SKM-1 (cell line): ENCODE data around the gene GPI.
"Not testable (repeated sequence)": the region's sequence is repeated elsewhere in the genome, so short reads cannot be mapped to it uniquely, and the experiment has no call there.

Experiments
- DNase-seq: peaks from one replicate; lab custom pipeline; 2025; ENCODE audit not compliant: unreplicated experiment; lab: John Stamatoyannopoulos, UW

GPI gene

DNA sequence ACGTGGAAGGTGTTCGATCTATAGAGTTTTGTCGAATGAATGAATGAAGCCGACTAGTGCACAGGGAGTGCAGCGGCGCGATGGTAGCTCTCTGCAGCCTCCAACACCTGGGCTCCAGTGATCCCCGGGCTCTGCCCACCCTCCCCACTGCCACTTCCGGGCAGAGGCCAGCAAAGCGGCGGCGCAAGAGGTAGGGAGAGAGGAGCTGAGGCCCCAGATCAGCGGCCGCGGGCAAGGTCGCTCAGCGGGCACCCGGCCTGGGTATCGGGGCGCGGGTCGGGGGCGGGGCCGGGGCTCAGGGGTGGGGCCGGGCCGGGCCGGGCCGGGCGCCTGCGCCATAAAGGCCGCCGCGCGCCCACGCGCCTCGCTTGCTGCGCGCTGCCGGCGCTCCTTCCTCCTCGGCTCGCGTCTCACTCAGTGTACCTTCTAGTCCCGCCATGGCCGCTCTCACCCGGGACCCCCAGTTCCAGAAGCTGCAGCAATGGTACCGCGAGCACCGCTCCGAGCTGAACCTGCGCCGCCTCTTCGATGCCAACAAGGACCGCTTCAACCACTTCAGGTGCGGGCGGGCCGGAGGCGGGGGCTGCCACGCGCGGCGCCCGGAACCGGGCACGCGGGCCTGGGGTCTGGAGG lies at the start of gene GPI:
GPI (plus strand) TSS at position 367 of the 633 bp plus-strand sequence; CDS start at position 438, 71 bp downstream.
- peak; percentile 43 for DNase-seq

GRCh38 chr19:34316247-34316646 lies 48.7 kb upstream of the GPI start:
- no peak for DNase-seq

DNA sequence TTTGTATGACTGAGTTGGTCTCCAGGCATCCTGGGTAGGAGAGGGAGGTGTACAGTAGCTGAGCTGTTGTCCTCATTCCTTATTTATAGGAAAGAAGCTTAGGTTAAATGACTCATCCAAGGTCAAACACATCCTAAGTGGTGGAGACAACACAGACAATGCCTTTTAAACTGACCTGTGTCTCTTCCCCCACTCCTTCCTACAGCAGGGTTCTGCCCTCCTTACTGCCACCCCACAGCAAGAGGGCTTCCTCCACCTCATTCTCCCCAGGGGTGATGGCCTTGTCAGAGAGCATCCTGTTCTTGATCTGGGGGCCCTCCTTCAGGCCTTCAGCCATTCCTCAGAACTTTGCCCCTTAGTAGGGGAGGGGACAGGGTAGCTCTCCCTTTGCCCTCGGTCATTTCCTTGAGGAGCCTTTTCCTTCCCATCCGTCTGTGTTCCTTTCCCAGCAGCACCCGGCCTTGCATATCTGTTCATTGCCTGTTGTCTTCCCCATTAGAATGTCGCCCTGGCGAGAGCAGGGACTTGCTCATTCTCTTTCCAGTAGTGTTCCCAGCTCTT lies 48.2 kb upstream of the GPI start:
- DNase-seq: no peak

DNA sequence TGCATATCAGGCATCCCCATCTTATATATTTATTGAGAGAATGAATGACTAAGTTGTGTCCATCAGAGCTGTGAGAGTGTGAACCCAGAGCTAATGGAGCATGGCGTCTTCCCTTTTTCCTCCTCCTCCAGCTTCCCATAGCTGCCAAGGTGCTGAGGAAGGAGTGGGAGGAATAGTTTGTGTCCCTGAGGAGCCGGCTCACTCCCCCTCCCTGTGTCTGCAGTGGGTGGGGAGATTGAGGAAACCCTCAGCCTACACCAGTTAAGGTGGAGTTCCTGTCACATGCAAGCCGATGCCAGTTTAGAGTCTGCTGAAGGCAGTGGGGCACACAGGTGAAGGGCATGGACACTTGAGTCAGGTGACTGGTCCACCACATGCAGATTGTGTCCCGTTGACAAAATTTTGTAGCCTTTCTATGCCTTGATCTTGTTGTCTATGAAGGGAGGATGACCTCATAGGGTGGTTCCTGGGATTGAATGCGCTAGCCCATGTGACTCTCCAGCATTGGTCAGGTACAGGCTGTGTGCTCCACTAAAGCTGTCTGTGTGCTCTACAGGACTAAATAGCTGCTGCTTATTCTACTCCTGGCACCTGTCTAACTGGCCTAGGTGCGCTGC lies 47.6 kb upstream of the GPI start:
- no peak for DNase-seq

DNA sequence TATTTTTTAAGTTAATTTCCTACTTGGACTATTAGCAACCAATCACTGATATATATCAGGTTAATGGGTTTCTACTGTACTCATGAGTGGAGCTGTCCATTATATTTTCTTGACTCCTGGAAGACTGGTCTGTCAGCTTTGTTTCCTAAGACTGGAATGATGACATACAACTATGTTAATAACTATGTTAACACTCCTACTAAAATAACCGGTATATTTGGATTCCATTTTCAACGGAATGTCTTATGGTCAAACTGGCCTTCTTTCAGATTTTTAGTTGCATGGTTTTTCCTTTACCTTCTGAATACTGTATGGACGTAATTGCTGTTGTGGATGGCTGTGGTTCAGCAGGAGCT lies 45.8 kb upstream of the GPI start:
- DNase-seq: no peak

DNA sequence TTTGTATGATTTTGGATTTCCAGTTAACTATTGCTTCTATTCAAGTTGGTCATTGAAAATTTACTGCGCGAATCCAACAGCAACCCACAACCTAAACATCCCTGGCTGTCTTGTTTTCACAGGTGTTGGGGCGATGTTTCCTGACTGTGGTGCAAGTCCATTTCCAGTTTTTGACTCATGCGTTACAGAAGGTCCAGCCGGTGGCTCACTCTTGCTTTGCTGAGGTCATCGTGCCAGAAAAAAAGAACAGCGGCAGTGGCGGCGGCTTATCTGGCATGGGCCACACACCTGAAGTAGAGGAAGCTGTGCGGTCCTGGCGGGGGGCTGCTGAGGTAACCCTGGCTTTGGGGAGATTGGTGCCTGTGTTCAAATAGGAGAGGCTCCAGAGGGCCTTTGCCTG lies 45.2 kb upstream of the GPI start:
- DNase-seq: no peak

GRCh38 chr19:34320277-34320676 lies 44.7 kb upstream of the GPI start:
- DNase-seq: no peak

- no peak for DNase-seq
Measured at GRCh38 chr19:34321735-34322134, 43.3 kb upstream of the GPI start.

DNA sequence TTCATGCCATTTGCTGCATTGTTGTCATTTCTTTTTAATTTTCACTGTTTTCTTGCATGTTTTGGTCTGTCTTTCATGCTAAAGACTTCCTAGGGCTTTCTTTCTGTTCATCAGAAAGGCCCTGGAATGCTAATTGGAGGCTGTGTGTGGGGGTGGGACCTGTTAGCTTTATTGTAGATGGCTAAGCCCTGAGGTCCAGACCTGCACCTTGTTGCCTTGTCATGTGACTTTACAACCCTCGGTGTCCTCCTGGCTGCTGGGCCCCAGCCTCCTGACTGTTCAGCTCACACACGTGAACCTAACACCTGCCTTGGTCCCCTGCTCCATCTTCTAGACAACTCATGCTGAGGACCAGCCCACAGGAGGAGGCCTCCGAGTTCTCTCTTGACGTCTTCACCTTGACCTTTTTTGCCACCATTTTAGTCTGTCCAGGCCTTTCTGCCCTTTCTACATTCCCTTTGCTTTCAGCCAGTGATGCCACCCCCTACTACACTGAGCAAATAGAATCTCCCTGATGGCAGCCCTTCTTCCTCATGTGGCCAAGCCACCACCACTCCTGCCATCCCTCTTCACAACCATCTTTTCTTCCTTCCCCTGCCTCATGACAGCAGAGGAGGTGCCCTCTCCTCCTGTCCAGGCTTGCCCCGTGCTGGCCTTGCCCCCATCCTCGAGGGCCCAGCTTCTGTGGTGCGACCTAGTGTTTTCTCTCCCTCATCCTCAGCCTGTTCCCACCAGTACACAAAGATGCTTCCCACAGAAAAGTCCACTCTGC lies 41.4 kb upstream of the GPI start:
- DNase-seq: no peak

DNA sequence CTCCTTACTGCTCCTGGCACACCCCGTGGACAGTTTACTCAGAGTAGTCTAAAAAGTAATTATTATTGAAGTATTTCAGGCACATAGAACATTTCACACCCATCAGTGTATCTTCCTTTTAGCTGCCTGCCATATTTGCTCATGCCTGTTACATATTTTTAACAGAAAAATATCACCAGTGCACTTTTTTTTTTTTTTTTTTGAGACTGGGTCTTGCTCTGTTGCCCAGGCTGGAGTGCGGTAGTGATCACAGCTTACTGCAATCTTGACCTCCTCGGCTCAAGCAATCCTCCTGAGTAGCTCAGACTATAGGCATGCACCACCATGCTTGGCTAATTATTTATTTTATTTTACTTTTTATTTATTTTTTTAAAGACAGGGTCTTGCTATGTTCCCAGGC lies 40.7 kb upstream of the GPI start:
- no peak for DNase-seq

- no peak for DNase-seq
Measured at GRCh38 chr19:34325181-34325580, 39.8 kb upstream of the GPI start.

GRCh38 chr19:34325981-34326787 lies 38.8 kb upstream of the GPI start:
- DNase-seq: no peak

DNA sequence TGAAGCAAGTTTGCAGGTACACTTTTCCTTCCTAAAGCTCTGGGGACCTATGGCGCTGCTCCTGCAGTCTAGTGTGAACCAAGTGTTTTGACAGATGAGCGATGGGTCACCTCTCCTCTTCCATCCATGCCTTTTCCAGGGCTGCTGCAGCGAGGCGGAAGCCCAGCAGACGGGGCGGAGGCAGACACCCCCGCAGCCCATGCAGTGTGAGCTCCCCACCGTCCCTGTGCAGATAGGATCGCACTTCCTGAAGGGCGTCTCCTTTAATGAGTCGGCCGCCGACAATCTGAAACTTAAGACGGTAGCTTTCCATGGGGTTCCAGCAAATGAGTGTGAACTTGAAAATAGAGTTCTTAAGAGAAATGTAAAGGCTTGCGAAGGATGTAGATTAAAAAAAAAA lies 37.1 kb upstream of the GPI start:
- no peak for DNase-seq

GRCh38 chr19:34328982-34329381 lies 36.0 kb upstream of the GPI start:
- DNase-seq: no peak

- DNase-seq: no peak
Measured at GRCh38 chr19:34330116-34330515, 34.9 kb upstream of the GPI start.

- not testable (repeated sequence) for DNase-seq
Measured at GRCh38 chr19:34330596-34330995, 34.4 kb upstream of the GPI start.

DNA sequence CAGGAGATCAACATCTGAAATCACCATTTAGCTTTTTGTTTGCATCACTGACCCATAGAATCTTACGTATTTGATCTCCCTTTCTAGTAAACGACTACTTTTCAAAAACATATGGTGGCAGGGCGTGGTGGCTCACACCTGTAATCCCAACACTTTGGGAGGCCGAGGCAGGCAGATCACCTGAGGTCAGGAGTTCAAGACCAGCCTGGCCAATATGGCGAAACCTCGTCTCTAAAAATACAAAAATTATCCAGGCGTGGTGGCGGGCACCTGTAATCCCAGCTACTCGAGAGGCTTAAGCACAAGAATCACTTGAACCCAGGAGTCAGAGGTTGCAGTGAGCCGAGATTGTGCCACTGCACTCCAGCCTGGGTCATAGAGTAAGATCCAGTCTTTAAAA lies 33.4 kb upstream of the GPI start:
- not testable (repeated sequence) for DNase-seq

- DNase-seq: no peak
Measured at GRCh38 chr19:34332027-34332760, 32.8 kb upstream of the GPI start.

- DNase-seq: no peak
Measured at GRCh38 chr19:34335914-34336313, 29.1 kb upstream of the GPI start.

- no peak for DNase-seq
Measured at GRCh38 chr19:34336781-34337271, 28.2 kb upstream of the GPI start.
